ENCODE measurements around the gene UNK.
"Not testable (repeated sequence)": the region's sequence is repeated elsewhere in the genome, so short reads cannot be mapped to it uniquely, and the experiment has no call there.

DNA sequence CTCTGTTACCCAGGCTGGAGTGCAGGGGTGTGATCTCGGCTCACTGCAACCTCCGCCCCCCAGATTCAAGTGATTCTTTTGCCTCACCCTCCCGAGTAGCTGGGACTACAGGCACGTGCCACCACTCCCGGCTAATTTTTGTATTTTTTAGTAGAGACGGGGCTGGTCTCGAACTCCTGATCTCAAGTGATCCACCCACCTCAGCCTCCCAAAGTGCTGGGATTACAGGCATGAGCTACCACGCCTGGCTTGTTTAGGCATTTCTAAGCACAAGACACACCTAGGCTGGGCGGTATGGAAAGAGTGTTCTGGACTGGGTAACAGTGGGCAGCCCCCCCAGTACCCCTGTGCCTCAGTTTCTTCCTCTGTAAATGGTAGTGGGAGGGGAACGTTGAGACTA lies 85.6 kb downstream of the UNK start:
- TF ChIP-seq CSRNP3 (CRISPR knock-in tag; IDR thresholded peaks at IDR 0.05); ZFP30 (CRISPR knock-in tag; IDR thresholded peaks at IDR 0.05); ZNF565 (CRISPR knock-in tag; conservative IDR thresholded peaks at IDR 0.05; ENCODE audit: low read depth); BACH2 (CRISPR knock-in tag; IDR thresholded peaks at IDR 0.05; ENCODE audit: borderline replicate concordance): not testable (repeated sequence)

Measured in SK-N-SH treated with all-trans-retinoic acid at 6 μM for 48 hours (cell line).